ENCODE results near the gene TLE2.

DNA sequence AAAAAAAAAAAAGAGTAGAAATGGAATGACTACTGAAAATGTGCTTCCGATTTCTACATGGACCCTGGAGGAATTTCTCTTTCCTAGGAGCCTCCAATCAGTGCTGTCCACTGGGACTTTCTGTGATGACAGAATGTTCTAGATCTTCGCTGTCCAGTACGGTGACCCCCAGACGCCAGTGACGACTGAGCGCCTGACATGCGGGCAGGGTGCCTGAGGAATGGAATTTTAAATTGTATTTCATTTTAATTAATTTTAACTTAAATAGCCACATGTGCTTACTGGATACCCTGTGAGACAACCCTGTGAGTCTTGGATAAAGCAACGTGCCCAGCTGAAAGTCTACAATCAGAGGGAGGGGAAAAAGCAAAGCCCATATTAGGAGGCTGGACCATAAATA lies 55.9 kb downstream of the TLE2 start:
- TF ChIP-seq, protein P1, sequence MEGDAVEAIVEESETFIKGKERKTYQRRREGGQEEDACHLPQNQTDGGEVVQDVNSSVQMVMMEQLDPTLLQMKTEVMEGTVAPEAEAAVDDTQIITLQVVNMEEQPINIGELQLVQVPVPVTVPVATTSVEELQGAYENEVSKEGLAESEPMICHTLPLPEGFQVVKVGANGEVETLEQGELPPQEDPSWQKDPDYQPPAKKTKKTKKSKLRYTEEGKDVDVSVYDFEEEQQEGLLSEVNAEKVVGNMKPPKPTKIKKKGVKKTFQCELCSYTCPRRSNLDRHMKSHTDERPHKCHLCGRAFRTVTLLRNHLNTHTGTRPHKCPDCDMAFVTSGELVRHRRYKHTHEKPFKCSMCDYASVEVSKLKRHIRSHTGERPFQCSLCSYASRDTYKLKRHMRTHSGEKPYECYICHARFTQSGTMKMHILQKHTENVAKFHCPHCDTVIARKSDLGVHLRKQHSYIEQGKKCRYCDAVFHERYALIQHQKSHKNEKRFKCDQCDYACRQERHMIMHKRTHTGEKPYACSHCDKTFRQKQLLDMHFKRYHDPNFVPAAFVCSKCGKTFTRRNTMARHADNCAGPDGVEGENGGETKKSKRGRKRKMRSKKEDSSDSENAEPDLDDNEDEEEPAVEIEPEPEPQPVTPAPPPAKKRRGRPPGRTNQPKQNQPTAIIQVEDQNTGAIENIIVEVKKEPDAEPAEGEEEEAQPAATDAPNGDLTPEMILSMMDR (IDR thresholded peaks at IDR 0.05; ENCODE audit: low read depth, low read length) = no peak
- TF ChIP-seq EZH2phosphoT487 (IDR thresholded peaks at IDR 0.05; ENCODE audit: low read depth) = no peak

All from OCI-LY3 (cell line).